ENCODE data around the gene PER1. TPM values are rescaled to one million over a fixed set of nuclear protein-coding genes. Genes with fewer than 3 reads are reported as not detected.

The PER1 gene
- total RNA-seq, 1 donor from 2014 or later, result 30.0 TPM

DNA sequence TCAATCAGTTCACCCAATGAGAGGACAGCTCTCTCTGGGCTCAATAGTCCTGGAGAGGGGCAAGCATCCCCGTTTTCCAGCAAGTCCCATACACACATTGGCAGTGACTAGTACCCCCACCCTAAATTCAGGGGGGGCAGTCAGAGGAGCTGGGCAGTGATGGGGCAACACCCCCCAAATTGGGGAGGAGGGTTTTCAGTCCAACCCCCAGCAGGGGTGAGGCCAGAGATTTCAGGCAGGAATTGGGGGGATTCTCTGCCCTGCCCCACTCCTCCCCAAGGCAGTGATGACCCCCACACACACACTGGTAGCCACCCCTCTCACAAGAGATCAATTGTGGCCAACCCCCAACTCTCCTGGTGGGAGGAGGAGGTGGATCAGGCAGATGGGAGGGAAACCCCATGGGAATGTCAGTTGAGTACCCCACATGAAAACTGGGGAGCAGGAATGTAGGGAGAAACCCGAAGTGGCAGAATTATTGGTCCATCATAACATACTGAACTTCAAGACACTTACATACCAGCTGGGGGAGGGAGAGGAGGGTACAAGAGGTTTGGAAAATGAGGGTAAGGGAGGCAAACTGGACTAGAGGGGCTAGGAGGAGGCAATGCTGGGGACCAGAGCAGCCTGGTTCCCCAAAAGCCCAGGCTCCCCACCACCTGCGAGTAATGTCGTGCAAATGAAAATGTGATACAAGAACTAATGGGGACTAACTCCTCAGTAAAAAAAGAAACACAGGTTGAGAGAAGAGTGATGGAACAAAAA is 7.4 kb upstream of the PER1 start:
- H3K36me3 Mint-ChIP-seq (ENCODE audit: low read depth, unreplicated experiment), result peaks cover 14% of the 10 kb centered on the region
- H3K27me3 Mint-ChIP-seq (ENCODE audit: unreplicated experiment), result peaks cover 10% of the 10 kb centered on the region
- peaks cover 40% of the 10 kb centered on the region for H3K4me1 Mint-ChIP-seq (ENCODE audit: unreplicated experiment)
- H3K9me3 Mint-ChIP-seq (ENCODE audit: unreplicated experiment), result no peaks in the 10 kb centered on the region
- peak overlapping the region; percentile 74 for H3K4me3 Mint-ChIP-seq (ENCODE audit: unreplicated experiment)
- no peak for DNase-seq (ENCODE audit: low spot score)
- H3K27ac Mint-ChIP-seq (ENCODE audit: unreplicated experiment), result peak overlapping the region; percentile 70
- TF ChIP-seq, protein P1, sequence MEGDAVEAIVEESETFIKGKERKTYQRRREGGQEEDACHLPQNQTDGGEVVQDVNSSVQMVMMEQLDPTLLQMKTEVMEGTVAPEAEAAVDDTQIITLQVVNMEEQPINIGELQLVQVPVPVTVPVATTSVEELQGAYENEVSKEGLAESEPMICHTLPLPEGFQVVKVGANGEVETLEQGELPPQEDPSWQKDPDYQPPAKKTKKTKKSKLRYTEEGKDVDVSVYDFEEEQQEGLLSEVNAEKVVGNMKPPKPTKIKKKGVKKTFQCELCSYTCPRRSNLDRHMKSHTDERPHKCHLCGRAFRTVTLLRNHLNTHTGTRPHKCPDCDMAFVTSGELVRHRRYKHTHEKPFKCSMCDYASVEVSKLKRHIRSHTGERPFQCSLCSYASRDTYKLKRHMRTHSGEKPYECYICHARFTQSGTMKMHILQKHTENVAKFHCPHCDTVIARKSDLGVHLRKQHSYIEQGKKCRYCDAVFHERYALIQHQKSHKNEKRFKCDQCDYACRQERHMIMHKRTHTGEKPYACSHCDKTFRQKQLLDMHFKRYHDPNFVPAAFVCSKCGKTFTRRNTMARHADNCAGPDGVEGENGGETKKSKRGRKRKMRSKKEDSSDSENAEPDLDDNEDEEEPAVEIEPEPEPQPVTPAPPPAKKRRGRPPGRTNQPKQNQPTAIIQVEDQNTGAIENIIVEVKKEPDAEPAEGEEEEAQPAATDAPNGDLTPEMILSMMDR (IDR thresholded peaks at IDR 0.05; ENCODE audit: unreplicated experiment), result no peak

DNA sequence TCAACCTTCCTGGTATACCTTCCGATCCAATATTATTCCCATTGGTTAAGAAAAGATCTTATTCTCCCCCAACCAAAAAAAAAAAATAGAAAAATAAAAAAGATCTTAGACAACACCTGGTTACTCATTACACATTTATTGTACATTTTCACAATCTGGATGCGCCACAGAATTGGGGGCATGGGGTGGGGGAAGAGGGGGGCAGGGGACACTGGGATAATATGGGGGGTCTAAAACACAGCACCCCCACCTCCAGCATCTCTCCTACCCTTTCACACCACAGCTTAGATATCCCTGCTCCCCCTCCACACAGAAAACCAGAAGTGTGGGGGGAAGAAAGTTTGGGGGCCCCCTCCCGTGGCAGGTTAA is 6.8 kb upstream of the PER1 start:
- TF ChIP-seq, protein P1 (IDR thresholded peaks at IDR 0.05; ENCODE audit: unreplicated experiment), result no peak
- Mint-ChIP-seq H3K9me3 (ENCODE audit: unreplicated experiment) (no peaks in the 10 kb centered on the region), H3K27me3 (ENCODE audit: unreplicated experiment) (peaks cover 13% of the 10 kb centered on the region), H3K4me3 (ENCODE audit: unreplicated experiment) (no peak overlapping the region), H3K36me3 (ENCODE audit: low read depth, unreplicated experiment) (peaks cover 14% of the 10 kb centered on the region), H3K4me1 (ENCODE audit: unreplicated experiment) (peaks cover 40% of the 10 kb centered on the region), H3K27ac (ENCODE audit: unreplicated experiment) (peak overlapping the region; percentile 74)
- DNase-seq (ENCODE audit: low spot score), result no peak

DNA sequence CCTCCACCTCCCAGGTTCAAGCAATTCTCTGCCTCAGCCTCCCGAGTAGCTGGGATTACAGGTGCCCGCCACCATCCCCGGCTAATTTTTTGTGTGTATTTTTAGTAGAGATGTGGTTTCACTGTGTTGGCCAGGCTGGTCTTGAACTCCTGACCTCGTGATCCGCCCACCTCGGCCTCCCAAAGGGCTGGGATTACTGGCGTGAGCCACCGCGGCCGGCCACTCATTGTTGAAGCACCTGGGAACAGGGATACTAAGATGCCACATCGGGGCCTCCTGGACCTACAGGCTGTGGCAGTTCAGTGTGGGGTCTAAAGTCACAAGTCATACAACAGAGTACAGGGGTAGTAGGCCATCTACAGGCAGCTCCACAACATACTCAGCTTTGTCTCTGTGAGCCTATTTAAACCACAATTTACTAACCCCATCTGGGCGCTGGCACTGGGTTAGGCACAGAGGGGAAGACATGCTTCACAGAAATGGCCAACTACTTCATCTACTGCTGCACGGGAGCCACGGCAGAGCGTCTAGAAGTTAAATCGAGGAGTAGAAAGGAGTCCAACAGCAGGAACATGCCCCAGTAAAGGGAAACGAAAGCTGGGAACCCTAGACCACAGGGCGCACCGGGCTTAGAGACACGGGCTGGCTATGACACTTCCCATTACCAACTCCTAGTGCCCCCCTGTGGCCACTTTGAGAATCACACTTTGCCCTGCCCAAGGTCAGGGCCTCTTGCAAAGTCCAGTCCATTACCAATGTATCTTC is 6.2 kb upstream of the PER1 start:
- Mint-ChIP-seq H3K27ac (ENCODE audit: unreplicated experiment) (peak overlapping the region; percentile 74), H3K36me3 (ENCODE audit: low read depth, unreplicated experiment) (peaks cover 14% of the 10 kb centered on the region), H3K4me1 (ENCODE audit: unreplicated experiment) (peaks cover 39% of the 10 kb centered on the region), H3K4me3 (ENCODE audit: unreplicated experiment) (no peak overlapping the region), H3K27me3 (ENCODE audit: unreplicated experiment) (peaks cover 15% of the 10 kb centered on the region), H3K9me3 (ENCODE audit: unreplicated experiment) (no peaks in the 10 kb centered on the region)
- TF ChIP-seq, protein P1 (IDR thresholded peaks at IDR 0.05; ENCODE audit: unreplicated experiment), result peak; percentile 89
- peak; percentile 93 for DNase-seq (ENCODE audit: low spot score)

DNA sequence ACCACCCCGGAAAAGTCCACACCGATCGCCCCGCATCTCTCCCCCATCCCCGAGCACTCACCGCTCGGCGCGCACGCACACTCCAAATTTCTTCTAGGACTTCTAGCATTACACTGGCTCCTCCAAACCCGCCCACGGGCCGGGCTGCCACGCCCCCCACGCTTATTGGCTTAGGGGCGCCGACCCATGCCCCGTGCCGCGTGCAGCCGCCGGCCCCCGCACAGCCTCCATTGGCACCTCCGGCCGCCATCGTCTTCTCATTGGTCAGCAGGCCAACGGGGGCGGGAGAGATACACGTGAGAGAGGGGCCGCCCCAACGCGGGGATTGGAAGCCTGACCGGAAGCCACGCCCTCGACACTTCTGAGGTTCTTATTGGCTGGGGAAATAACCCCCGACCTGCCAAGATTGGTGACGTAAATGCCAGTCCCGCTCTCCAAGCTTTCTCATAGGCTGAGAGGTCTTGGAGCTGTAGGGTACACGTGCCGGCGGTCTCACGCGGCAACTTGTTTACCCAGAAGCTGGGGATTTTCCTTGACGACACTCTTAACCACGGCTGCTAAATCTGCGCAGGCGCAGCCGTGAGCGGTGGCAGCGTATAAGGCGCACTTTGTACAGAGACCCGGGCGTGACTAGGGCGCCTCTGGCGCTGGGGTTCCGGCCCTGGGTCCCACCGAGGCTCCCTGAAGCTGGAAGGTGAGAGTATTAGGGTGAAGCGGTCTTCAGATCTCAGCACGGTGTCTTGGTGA is 4.2 kb upstream of the PER1 start:
- peaks cover 42% of the 10 kb centered on the region for H3K4me1 Mint-ChIP-seq (ENCODE audit: unreplicated experiment)
- H3K4me3 Mint-ChIP-seq (ENCODE audit: unreplicated experiment), result no peak overlapping the region
- DNase-seq (ENCODE audit: low spot score), result peak; percentile 99
- TF ChIP-seq, protein P1 (IDR thresholded peaks at IDR 0.05; ENCODE audit: unreplicated experiment), result no peak
- H3K27me3 Mint-ChIP-seq (ENCODE audit: unreplicated experiment), result peaks cover 29% of the 10 kb centered on the region
- H3K9me3 Mint-ChIP-seq (ENCODE audit: unreplicated experiment), result no peaks in the 10 kb centered on the region
- H3K36me3 Mint-ChIP-seq (ENCODE audit: low read depth, unreplicated experiment), result peaks cover 10% of the 10 kb centered on the region
- H3K27ac Mint-ChIP-seq (ENCODE audit: unreplicated experiment), result no peak overlapping the region
